ENCODE measurements around the gene SPDYE6.
"Not testable (repeated sequence)": the region's sequence is repeated elsewhere in the genome, so short reads cannot be mapped to it uniquely, and the experiment has no call there.

The SPDYE6 gene, protein sequence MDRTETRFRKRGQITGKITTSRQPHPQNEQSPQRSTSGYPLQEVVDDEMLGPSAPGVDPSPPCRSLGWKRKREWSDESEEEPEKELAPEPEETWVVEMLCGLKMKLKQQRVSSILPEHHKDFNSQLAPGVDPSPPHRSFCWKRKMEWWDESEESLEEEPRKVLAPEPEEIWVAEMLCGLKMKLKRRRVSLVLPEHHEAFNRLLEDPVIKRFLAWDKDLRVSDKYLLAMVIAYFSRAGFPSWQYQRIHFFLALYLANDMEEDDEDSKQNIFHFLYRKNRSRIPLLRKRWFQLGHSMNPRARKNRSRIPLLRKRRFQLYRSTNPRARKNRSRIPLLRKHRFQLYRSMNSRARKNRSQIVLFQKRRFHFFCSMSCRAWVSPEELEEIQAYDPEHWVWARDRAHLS

GRCh38 chr7:102356344-102356743 lies at the start of gene SPDYE6:
Gene SPDYE6, minus strand, starts transcription at chr7:102356444. Its CDS starts 421 bp downstream, at chr7:102356023.
- DNase-seq: not testable (repeated sequence)

- DNase-seq: not testable (repeated sequence)
These were observed 48.6 kb upstream of the SPDYE6 start for GRCh38 chr7:102404862-102405188.

- DNase-seq: peak; percentile 31
These were observed 48.0 kb upstream of the SPDYE6 start for GRCh38 chr7:102404005-102404861.

GRCh38 chr7:102403563-102403962 lies 47.3 kb upstream of the SPDYE6 start:
- no peak for DNase-seq

DNA sequence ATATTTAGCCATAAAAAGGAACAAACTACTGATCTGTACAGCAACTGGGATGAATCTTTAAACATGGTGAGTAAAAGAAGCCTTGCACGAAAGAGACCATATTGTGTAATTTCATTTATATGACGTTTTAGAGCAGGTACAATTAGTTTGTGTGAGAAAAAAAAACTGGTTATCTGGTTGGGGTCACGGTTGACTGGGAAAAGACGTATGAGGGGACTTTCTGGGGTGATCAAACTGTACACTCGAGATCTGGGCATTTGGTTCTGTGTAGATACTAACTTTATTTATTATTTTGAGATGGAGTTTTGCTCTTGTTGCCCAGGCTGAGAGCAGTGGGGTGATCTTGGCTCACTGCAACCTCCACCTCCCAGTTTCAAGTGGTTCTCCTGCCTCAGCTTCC lies 44.1 kb upstream of the SPDYE6 start:
- no peak for DNase-seq

DNA sequence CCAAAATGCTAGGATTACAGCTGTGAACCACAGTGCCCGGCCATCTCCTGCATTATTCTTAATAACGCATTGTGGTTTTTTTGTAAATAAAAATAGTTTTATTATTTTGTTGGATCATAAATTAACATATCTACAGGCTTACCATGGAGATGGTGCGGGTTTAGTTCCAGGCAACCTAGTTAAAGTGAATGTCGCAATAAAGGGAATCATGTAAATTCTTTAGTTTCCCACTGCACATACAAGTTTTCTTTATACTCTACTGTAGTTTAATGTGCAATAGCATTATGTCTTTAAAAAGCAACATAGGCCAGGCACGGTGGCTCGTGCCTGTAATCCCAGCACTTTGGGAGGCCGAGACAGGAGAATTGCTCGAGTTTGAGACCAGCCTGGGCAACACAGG lies 42.3 kb upstream of the SPDYE6 start:
- DNase-seq: no peak

GRCh38 chr7:102396710-102397019 lies 40.4 kb upstream of the SPDYE6 start:
- DNase-seq: no peak

- DNase-seq: peak; percentile 77
These were observed 39.8 kb upstream of the SPDYE6 start, which contains the start of gene PRKRIP1 for GRCh38 chr7:102395873-102396709. Gene PRKRIP1, plus strand, starts transcription at chr7:102396363. Its CDS starts 49 bp downstream, at chr7:102396412.

DNA sequence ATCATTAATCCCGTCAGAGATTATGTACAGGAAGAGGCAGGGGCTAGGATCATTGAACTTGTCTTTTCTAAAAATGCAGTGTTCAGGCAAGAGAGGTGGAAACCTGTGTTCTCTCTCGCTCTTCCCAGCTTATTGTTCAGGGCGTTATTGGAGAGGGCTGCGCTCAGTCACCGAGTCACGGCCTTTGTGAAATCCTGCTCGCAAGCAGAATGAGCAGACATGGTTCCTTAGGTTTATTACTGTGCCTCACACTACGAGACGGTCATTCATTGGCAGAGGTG lies 39.3 kb upstream of the SPDYE6 start:
- DNase-seq: no peak

GRCh38 chr7:102393467-102393866 lies 37.2 kb upstream of the SPDYE6 start:
- no peak for DNase-seq

GRCh38 chr7:102392330-102392729 lies 36.1 kb upstream of the SPDYE6 start:
- no peak for DNase-seq

DNA sequence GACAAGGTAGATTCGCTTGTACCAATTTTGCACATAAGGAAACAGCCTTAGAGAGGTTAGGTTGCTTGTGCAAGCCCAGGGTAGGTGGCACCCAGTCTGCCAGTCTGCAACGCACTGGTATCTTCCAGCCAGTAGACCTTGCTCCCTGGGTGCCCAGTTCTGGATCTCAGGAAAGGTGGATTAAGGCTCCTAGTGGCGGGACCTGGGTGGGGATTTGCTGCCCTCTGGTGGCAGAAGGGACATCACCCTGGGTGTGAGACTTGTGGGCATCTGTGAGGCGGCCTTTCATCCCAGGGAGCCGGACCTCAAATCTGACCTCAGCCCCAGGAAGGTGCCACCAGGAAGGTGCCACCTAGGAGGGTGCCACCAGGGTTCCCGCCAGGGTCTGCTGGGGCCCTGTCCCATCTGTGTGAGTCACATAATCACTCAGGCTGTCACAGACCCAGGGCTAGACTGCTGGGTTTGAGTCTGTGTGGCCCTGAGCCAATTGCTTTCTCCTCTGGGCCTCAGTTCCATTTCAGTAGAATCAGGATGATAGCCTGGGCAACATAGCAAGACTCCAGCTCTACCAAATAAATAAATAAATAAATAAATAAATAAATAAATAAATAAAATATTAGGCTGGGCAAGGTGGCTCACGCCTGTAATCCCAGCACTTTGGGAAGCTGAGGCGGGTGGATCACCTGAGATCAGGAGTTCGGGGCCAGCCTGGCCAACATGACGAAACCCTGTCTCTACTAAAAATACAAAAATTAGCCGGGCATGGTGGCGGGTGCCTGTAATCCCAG lies 34.6 kb upstream of the SPDYE6 start:
- DNase-seq: peak; percentile 69

GRCh38 chr7:102389810-102390209 lies 33.6 kb upstream of the SPDYE6 start:
- no peak for DNase-seq

- DNase-seq: no peak
These were observed 30.8 kb upstream of the SPDYE6 start for GRCh38 chr7:102387064-102387463.

GRCh38 chr7:102381696-102382425 lies 25.6 kb upstream of the SPDYE6 start:
- DNase-seq: not testable (repeated sequence)

- DNase-seq: not testable (repeated sequence)
These were observed 24.6 kb upstream of the SPDYE6 start for GRCh38 chr7:102380837-102381236.

GRCh38 chr7:102376964-102377466 lies 20.8 kb upstream of the SPDYE6 start:
- no peak for DNase-seq

DNA sequence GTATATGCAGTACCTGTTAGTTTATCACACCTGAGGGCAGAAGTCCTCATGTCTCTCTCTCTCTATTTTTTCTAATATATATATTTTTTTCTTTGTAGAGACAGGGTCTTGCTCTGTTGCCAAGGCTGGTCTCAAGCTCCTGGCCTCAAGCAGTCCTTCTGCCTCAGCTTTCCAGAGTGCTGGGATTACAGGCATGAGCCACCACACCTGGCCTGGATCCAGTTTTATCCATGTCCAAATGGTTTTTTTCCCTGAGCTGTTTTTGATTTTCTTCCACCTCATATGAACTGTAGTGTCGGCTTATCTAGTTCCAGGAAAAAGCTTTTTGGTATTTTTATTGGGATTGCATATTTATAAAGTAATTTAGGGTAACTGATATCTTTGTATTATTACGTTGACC lies 16.6 kb upstream of the SPDYE6 start:
- DNase-seq: not testable (repeated sequence)

GRCh38 chr7:102370038-102370437 lies 13.8 kb upstream of the SPDYE6 start:
- DNase-seq: not testable (repeated sequence)

DNA sequence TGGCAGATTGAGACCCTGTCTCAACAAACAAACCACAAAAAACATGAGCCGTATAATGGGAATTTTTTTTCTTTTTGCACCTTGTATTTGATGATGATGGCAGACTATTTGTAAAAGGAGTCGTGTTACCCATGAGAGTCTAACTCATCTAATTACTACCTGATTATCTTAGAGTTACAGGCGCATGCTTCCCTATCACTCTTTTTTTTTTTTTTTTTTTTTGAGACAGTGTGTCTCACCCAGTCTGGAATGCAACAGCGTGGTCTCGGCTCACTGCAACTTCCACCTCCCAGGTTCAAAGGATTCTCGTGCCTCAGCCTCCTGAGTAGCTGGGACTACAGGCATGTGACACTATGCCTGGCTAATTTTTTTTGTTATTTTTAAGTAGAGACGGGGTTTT lies 9.1 kb upstream of the SPDYE6 start:
- not testable (repeated sequence) for DNase-seq

DNA sequence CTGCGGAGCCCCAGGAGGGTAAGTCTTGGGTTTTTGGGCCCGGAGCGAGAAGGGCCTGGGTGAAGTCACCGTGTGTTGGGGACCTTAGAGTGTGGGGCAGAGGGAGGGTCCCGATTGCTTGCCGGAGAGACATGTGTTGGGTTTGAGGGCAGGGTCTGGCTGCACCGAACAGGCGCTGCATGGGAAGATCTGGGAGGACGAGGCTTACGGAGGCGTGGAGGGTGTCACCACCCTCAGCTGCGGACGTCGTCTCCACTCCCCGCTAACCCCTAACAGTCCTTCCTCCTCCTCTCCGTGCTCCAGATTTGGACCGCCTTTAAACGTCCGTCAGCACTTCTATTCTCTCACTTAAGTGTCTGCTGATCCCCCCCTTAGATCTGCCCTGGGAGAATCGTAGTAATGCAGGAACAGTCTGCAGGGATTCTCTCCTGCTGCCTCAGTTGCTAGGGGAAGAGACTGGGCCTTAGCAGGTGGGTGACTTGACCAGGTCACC lies 8.2 kb upstream of the SPDYE6 start:
- not testable (repeated sequence) for DNase-seq
